Adipocyte (in vitro differentiated cells): ENCODE measurements around the gene TREM1.

ENCODE experiments used
- DNase-seq: peaks from one replicate; pipeline ENCODE4 v3.0.0-alpha.2; 2015; ENCODE audit warnings: low read depth
- H3K27me3 ChIP-seq: replicated peaks from 2 replicates; pipeline ENCODE4 v1.7.0; 2013; ENCODE audit warnings: mild to moderate bottlenecking, low read length, moderate library complexity; ENCODE audit not compliant: control insufficient read depth, insufficient read depth
- H3K36me3 ChIP-seq: 2 replicates; pipeline ENCODE4 v1.7.0; 2013; ENCODE audit warnings: low read length, mild to moderate bottlenecking, moderate library complexity; ENCODE audit not compliant: control insufficient read depth, insufficient read depth, severe bottlenecking
- H3K4me1 ChIP-seq: 2 replicates; pipeline ENCODE4 v1.7.0; 2013; ENCODE audit warnings: mild to moderate bottlenecking, low read length, moderate library complexity; ENCODE audit not compliant: control insufficient read depth, insufficient read depth
- H3K4me3 ChIP-seq: 2 replicates; pipeline ENCODE4 v1.7.0; 2013; ENCODE audit warnings: mild to moderate bottlenecking, low read length, moderate library complexity
- H3K9ac ChIP-seq: 2 replicates; pipeline ENCODE4 v1.7.0; 2013; ENCODE audit warnings: mild to moderate bottlenecking, low read length, moderate library complexity
- H3K9me3 ChIP-seq: 2 replicates; pipeline ENCODE4 v1.7.0; 2013; ENCODE audit warnings: mild to moderate bottlenecking, low read length, moderate library complexity; ENCODE audit not compliant: control insufficient read depth

The TREM1 gene

DNA sequence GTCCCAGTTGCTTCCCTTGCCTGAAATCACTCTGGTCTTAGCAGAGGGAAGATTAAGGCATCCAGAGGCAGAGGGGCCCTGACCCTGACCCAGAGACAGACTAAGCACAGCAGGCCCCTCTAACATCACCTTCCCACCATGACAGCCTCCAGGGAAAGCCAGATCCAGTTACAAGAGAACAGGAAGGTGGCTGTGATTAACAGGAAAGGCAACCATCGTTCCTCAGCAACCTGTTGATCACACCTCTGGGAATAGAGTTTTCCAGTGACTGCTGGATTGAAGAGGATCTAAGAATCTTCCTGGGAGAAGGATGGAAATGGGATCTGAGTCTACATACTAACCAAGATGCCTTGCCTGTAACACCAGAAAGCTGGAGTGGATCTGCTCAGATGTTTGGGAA, 5.2 kb upstream of the TREM1 start:
- Histone ChIP-seq H3K36me3 (no peaks in the 10 kb centered on the region), H3K9ac (no peak overlapping the region), H3K27me3 (no peaks in the 10 kb centered on the region), H3K4me3 (no peak overlapping the region), H3K4me1 (peaks cover 6% of the 10 kb centered on the region), H3K9me3 (no peaks in the 10 kb centered on the region)
- no peak for DNase-seq

DNA sequence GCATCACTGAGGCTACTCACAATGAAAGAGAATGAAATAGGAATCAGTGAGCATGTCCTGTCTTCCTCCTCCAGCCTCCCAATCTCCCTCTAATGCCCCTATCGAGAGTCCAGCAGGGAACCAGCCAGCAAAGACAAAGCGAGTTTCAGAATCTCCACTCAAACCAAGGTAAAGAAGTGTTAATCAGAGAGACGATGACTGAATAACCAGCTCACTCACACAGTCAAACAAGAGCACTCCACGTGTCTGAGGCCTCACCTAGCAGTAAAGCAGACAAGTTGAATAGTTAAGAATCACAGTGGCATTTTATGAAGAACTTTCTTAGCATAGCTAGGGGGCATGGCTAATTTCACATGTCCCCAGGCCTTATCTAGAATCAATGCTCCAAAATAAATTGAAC, 3.3 kb upstream of the TREM1 start:
- no peak for DNase-seq
- H3K4me3 ChIP-seq: no peak overlapping the region
- no peaks in the 10 kb centered on the region for H3K9me3 ChIP-seq
- H3K36me3 ChIP-seq: no peaks in the 10 kb centered on the region
- no peaks in the 10 kb centered on the region for H3K27me3 ChIP-seq
- H3K4me1 ChIP-seq: peaks cover 23% of the 10 kb centered on the region
- H3K9ac ChIP-seq: no peak overlapping the region

DNA sequence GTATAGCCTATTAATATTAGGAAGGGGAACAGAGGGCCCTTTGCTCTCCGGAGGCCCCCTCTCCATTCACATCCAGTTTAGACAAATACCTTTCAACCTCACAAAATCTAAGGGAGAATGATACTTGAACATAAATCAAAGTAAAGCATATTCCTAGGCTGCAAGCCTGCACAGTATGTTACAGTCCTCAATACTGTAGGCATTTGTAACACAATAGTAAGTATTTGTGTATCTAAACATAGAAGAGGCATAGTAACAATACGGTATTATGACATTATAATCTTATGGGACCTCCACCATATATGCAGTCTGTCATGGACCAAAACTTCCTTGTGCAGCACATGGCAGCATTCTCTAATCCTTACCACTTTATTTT, 2.3 kb upstream of the TREM1 start:
- no peak overlapping the region for H3K9ac ChIP-seq
- H3K4me3 ChIP-seq: no peak overlapping the region
- H3K27me3 ChIP-seq: no peaks in the 10 kb centered on the region
- H3K4me1 ChIP-seq: peaks cover 30% of the 10 kb centered on the region
- no peak for DNase-seq
- no peaks in the 10 kb centered on the region for H3K9me3 ChIP-seq
- H3K36me3 ChIP-seq: no peaks in the 10 kb centered on the region

DNA sequence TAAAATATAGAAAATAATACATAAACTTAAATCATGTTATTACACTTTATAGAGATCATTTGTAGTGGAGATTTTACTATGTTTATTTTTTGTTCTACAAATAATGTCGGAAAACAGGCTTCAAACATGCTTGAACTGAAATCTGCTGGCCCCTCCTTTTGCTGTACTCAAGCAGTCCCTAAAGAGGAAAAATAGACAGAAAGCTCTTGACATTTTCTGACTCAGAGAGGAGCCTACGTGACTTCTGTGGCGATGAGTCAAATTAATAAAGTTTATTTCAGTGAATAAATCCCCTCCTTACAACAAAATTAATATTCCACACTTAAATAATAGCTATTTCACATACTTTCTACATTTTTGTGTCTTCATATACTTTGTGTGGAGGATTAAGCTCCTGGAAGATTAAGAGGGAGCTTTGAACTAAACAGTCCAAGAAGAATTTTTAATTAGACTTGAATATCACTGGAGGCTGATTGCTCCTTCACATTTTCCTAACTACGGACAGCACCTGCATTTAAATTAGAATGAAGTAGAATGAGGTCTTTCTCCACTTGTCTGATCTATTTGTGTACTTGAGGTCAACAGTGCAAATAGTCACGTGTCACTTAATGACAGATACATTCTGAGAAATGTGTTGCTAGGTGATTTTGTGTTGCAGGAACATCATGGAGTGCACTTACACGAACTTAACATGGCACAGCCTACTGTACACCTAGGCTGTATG, 1.7 kb upstream of the TREM1 start:
- no peak overlapping the region for H3K4me3 ChIP-seq
- H3K4me1 ChIP-seq: peaks cover 30% of the 10 kb centered on the region
- H3K36me3 ChIP-seq: no peaks in the 10 kb centered on the region
- H3K9me3 ChIP-seq: no peaks in the 10 kb centered on the region
- H3K27me3 ChIP-seq: no peaks in the 10 kb centered on the region
- H3K9ac ChIP-seq: no peak overlapping the region
- no peak for DNase-seq

DNA sequence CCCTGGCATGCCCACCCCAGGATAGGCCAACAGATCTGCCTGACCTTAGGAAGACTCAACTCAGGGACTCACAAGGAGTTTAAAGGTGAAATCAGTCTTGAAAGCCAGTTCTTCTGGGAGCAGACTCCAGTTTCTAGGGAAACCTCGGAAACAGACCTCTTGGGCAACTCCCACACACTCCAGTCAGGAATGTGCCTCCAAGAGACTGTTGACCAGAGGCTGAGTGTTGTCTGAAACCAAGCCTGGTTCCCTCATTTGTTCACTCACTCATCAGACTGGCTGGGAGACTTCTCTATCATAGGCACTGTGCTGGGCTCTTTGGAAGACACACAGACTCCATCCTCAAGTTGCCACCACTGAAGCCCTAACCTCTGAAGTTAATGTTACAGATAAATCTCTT, 1.8 kb downstream of the TREM1 start:
- DNase-seq: peak; percentile 10
- Histone ChIP-seq H3K4me3 (no peak overlapping the region), H3K9me3 (no peaks in the 10 kb centered on the region), H3K27me3 (no peaks in the 10 kb centered on the region), H3K36me3 (no peaks in the 10 kb centered on the region), H3K9ac (no peak overlapping the region), H3K4me1 (peaks cover 30% of the 10 kb centered on the region)

- peaks cover 34% of the 10 kb centered on the region for H3K4me1 ChIP-seq
- no peak overlapping the region for H3K4me3 ChIP-seq
- no peak for DNase-seq
- H3K9me3 ChIP-seq: no peaks in the 10 kb centered on the region
- no peaks in the 10 kb centered on the region for H3K36me3 ChIP-seq
- no peak overlapping the region for H3K9ac ChIP-seq
- no peaks in the 10 kb centered on the region for H3K27me3 ChIP-seq
These were observed 2.9 kb downstream of the TREM1 start for GRCh38 chr6:41283600-41283999.

- Histone ChIP-seq H3K9ac (no peak overlapping the region), H3K4me3 (no peak overlapping the region), H3K27me3 (peaks cover 7% of the 10 kb centered on the region), H3K9me3 (no peaks in the 10 kb centered on the region), H3K36me3 (no peaks in the 10 kb centered on the region), H3K4me1 (peaks cover 16% of the 10 kb centered on the region)
- DNase-seq: no peak
These were observed 6.0 kb downstream of the TREM1 start for GRCh38 chr6:41280381-41281057.

GRCh38 chr6:41278699-41279405, 7.6 kb downstream of the TREM1 start:
- Histone ChIP-seq H3K4me3 (no peak overlapping the region), H3K27me3 (peaks cover 18% of the 10 kb centered on the region), H3K9ac (no peak overlapping the region), H3K36me3 (no peaks in the 10 kb centered on the region), H3K4me1 (peaks cover 4% of the 10 kb centered on the region), H3K9me3 (no peaks in the 10 kb centered on the region)
- DNase-seq: no peak

GRCh38 chr6:41277605-41278004, 8.9 kb downstream of the TREM1 start:
- Histone ChIP-seq H3K27me3 (peaks cover 23% of the 10 kb centered on the region), H3K4me1 (peaks cover 4% of the 10 kb centered on the region)
- no peak for DNase-seq

GRCh38 chr6:41275489-41275888, 11.0 kb downstream of the TREM1 start:
- Histone ChIP-seq H3K9me3 (no peaks in the 10 kb centered on the region), H3K27me3 (peaks cover 28% of the 10 kb centered on the region), H3K4me1 (peaks cover 4% of the 10 kb centered on the region), H3K9ac (no peak overlapping the region), H3K4me3 (no peak overlapping the region), H3K36me3 (no peaks in the 10 kb centered on the region)
- DNase-seq: no peak

More at GRCh38 chr6:41277605-41278004, 8.9 kb downstream of the TREM1 start:
- Histone ChIP-seq H3K9me3 (no peaks in the 10 kb centered on the region), H3K9ac (no peak overlapping the region), H3K4me3 (no peak overlapping the region), H3K36me3 (no peaks in the 10 kb centered on the region)

DNA sequence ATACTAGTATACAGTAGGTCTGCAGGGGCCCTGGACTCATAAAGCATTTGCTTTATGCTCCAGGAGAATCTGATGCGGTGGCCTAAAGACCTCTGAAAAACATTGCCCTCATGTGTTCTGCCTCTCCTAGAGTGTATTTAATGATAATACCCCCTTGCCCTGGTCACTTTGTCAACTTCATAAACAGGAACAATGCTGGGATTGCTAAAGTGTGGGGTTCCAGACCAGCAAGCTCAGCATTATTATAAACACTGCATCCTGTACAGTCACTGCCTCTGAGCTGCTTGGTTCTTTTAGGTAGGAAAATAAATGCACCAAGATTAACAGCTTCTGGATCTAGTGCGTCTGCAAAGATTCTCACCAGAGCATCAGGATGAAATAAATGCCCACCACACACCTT, 12.2 kb downstream of the TREM1 start:
- no peak for DNase-seq
- Histone ChIP-seq H3K4me1 (peaks cover 4% of the 10 kb centered on the region), H3K36me3 (no peaks in the 10 kb centered on the region), H3K9me3 (no peaks in the 10 kb centered on the region), H3K27me3 (peaks cover 28% of the 10 kb centered on the region), H3K9ac (no peak overlapping the region), H3K4me3 (no peak overlapping the region)
